ENCODE measurements around the gene HOXA1.

HOXA1 gene

GRCh38 chr7:27137640-27138315 is 42.0 kb upstream of the HOXA1 start:
- no peaks in the 10 kb centered on the region for H3K9me3 Mint-ChIP-seq (ENCODE audit: low read depth)
- no peak overlapping the region for H3K27ac Mint-ChIP-seq
- no peak overlapping the region for H3K4me3 Mint-ChIP-seq
- peaks cover 17% of the 10 kb centered on the region for H3K4me1 Mint-ChIP-seq (ENCODE audit: low read depth)
- peaks cover 41% of the 10 kb centered on the region for H3K27me3 Mint-ChIP-seq
- no peaks in the 10 kb centered on the region for H3K36me3 Mint-ChIP-seq

- no peaks in the 10 kb centered on the region for H3K9me3 Mint-ChIP-seq (ENCODE audit: low read depth)
- H3K27ac Mint-ChIP-seq, result no peak overlapping the region
- H3K27me3 Mint-ChIP-seq, result peaks cover 33% of the 10 kb centered on the region
- no peak overlapping the region for H3K4me3 Mint-ChIP-seq
- peaks cover 17% of the 10 kb centered on the region for H3K4me1 Mint-ChIP-seq (ENCODE audit: low read depth)
- no peaks in the 10 kb centered on the region for H3K36me3 Mint-ChIP-seq
Observed at GRCh38 chr7:27134392-27134791, 38.6 kb upstream of the HOXA1 start.

DNA sequence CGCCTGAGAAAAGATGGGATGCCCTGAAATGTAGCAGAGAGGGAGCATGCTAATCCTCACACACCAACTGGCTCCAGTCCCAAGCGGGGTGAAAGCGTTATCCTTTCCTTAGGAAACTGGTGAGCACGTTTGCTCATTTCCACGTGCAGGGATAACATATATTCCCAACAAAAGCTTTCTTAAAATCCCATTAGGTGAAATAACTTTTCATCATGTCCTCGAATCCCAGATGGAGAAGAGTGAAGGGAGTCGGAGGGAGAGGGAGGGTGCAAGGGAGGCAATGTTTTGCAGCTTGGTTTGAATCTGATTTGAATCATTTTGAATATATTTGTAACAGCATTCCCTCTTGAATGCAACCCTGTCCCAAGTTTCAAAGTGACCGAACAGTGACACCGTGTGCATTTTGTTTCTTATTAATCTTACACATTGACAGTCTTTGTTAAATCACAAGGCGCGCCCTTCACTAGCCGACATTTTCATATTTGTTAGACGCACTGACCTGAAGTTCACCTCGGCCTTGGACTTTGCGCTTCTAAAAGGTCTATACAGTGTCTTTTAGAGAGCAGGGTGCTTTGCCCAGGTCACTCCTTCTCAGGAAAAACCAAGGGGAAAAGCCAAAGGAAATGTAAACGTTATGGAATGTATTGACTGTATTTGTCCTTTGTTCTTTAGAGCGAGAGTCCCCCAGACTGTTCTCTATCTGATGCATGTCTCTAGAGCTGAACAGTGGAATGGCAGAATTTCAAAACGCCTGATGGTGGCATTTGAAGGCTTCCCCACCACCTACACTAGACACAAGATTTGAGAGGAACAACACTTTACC is 37.8 kb upstream of the HOXA1 start:
- H3K27ac Mint-ChIP-seq, result peak overlapping the region; percentile 6
- peaks cover 17% of the 10 kb centered on the region for H3K4me1 Mint-ChIP-seq (ENCODE audit: low read depth)
- no peak overlapping the region for H3K4me3 Mint-ChIP-seq
- H3K36me3 Mint-ChIP-seq, result no peaks in the 10 kb centered on the region
- peaks cover 32% of the 10 kb centered on the region for H3K27me3 Mint-ChIP-seq
- no peaks in the 10 kb centered on the region for H3K9me3 Mint-ChIP-seq (ENCODE audit: low read depth)

GRCh38 chr7:27132978-27133377 is 37.2 kb upstream of the HOXA1 start:
- Mint-ChIP-seq H3K4me1 (ENCODE audit: low read depth) (peaks cover 17% of the 10 kb centered on the region), H3K4me3 (no peak overlapping the region), H3K9me3 (ENCODE audit: low read depth) (no peaks in the 10 kb centered on the region), H3K27me3 (peaks cover 32% of the 10 kb centered on the region), H3K27ac (no peak overlapping the region), H3K36me3 (no peaks in the 10 kb centered on the region)

DNA sequence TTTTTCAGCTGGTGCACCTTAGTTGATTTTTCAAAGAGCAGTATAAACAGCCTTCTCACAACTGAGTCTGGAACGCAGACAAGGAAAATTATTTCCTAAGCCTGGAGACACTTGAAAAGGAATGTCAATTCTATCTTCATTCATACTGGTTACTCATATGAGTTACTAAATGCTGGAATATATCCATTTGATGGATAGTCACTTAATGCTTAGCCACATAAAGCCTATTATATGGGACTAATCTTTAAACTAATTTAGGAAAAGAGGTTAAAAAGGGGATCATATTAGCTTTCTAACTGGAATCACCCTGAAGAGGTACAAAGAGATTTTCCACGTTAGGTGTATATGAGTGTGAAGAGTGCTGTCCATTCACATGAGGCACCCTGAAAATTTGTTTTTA is 36.4 kb upstream of the HOXA1 start:
- Mint-ChIP-seq H3K9me3 (ENCODE audit: low read depth) (no peaks in the 10 kb centered on the region), H3K27me3 (peaks cover 30% of the 10 kb centered on the region)

DNA sequence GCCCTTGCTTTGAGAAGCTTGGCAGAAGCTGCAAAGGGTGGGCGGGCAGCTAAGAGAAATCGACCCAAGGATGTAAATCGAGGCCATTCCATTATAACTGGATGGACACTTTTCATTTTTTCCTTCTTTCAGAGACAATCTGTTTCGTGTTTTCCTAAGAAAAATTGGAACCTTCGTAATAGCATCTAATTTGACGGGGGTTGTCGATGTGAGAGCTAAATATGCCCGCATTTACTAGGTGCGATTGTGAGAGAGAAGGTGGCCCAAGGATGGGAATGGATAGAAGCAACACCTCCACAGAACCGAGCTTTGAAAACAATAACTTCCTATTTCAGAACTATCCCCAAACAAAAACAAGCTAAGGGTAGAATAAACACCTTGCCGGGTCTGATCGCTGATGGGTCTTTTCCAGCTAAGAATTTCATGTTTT is 35.6 kb upstream of the HOXA1 start:
- H3K4me3 Mint-ChIP-seq, result peak overlapping the region; percentile 37
- H3K36me3 Mint-ChIP-seq, result no peaks in the 10 kb centered on the region
- H3K27me3 Mint-ChIP-seq, result peaks cover 30% of the 10 kb centered on the region
- no peak overlapping the region for H3K27ac Mint-ChIP-seq
- H3K9me3 Mint-ChIP-seq (ENCODE audit: low read depth), result no peaks in the 10 kb centered on the region
- peaks cover 17% of the 10 kb centered on the region for H3K4me1 Mint-ChIP-seq (ENCODE audit: low read depth)

More for the DNA sequence above, 36.4 kb upstream of the HOXA1 start:
- H3K27ac Mint-ChIP-seq, result no peak overlapping the region
- peaks cover 17% of the 10 kb centered on the region for H3K4me1 Mint-ChIP-seq (ENCODE audit: low read depth)
- H3K36me3 Mint-ChIP-seq, result no peaks in the 10 kb centered on the region
- H3K4me3 Mint-ChIP-seq, result no peak overlapping the region

GRCh38 chr7:27130540-27131389 is 35.0 kb upstream of the HOXA1 start, which contains the start of gene HOXA4:
Gene HOXA4, minus strand, starts transcription at chr7:27130757. Its CDS starts 24 bp downstream, at chr7:27130733.
- Mint-ChIP-seq H3K27me3 (peaks cover 28% of the 10 kb centered on the region), H3K4me3 (peak within 1 kb of the TSS; percentile 37), H3K36me3 (no peaks in the 10 kb centered on the region), H3K4me1 (ENCODE audit: low read depth) (peaks cover 17% of the 10 kb centered on the region), H3K9me3 (ENCODE audit: low read depth) (no peaks in the 10 kb centered on the region), H3K27ac (peak within 1 kb of the TSS; percentile 18)

- Mint-ChIP-seq H3K27me3 (peaks cover 25% of the 10 kb centered on the region), H3K4me3 (peak overlapping the region; percentile 11), H3K27ac (no peak overlapping the region)
Observed at GRCh38 chr7:27129729-27130539, 34.1 kb upstream of the HOXA1 start.

DNA sequence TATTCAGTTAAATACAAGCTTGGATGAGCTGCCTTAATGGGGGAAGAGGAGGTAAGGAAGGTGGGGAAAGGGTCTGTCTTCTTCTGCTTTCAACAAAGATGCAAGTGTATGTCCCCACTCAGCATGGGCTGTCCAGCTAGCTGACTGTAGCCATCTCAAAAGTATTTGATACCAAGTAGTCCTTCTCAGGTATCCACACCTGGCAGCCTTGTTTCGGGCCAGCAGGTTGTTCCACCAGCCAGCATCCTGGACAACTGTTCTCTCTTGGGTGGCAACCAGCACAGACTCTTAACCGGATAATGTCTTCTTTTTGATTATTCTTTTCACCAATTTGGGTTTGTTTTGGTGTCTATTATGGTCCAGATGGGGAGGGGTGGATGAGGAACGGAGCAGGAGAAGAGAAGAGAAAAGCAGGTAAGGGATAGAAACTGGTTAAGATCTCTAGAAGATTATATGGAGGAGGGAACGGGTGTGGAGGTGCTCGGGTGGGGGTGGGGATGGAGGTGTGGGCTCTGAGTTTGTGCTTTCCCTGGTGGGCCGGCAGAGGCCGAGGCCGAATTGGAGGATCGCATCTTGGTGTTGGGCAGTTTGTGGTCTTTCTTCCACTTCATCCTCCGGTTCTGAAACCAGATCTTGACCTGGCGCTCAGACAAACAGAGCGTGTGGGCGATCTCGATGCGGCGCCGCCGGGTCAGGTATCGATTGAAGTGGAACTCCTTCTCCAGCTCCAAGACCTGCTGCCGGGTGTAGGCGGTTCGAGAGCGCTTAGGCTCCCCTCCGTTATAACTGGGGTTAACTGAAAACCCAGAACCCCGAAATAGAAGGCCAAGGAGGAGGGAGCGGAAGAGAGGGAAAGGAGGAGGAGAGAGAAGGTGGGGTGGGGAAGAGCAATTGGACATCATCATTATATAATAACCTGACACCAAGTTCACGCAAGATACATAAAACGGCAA is 33.3 kb upstream of the HOXA1 start:
- H3K4me1 Mint-ChIP-seq (ENCODE audit: low read depth), result peaks cover 3% of the 10 kb centered on the region
- H3K27me3 Mint-ChIP-seq, result peaks cover 22% of the 10 kb centered on the region
- H3K4me3 Mint-ChIP-seq, result peak overlapping the region; percentile 11
- no peaks in the 10 kb centered on the region for H3K9me3 Mint-ChIP-seq (ENCODE audit: low read depth)
- H3K36me3 Mint-ChIP-seq, result no peaks in the 10 kb centered on the region
- no peak overlapping the region for H3K27ac Mint-ChIP-seq

More at GRCh38 chr7:27129729-27130539, 34.1 kb upstream of the HOXA1 start:
- no peaks in the 10 kb centered on the region for H3K36me3 Mint-ChIP-seq
- H3K4me1 Mint-ChIP-seq (ENCODE audit: low read depth), result peaks cover 12% of the 10 kb centered on the region
- H3K9me3 Mint-ChIP-seq (ENCODE audit: low read depth), result no peaks in the 10 kb centered on the region

DNA sequence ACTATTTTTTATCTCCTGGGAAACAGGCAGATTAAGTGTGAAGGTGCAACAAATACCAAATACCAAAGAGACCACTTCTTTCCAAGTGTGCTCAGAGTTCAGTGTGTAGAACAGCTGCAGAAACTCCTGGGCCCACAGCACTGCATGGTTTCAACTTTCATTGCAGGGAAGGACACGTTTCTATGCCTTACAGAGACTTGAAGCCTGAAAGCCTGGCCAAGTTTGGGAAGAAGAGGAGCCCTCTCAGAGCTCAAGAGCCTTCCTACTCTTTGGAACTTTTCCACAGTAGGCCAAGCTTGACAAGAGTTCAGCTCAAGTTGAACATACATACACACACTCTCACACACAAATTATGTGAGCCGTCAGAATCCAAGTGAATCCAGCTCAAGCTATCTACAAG is 32.2 kb upstream of the HOXA1 start:
- Mint-ChIP-seq H3K4me1 (ENCODE audit: low read depth) (no peaks in the 10 kb centered on the region), H3K4me3 (no peak overlapping the region), H3K9me3 (ENCODE audit: low read depth) (no peaks in the 10 kb centered on the region), H3K36me3 (no peaks in the 10 kb centered on the region), H3K27ac (no peak overlapping the region), H3K27me3 (peaks cover 15% of the 10 kb centered on the region)

- Mint-ChIP-seq H3K4me3 (no peak overlapping the region), H3K4me1 (ENCODE audit: low read depth) (no peaks in the 10 kb centered on the region), H3K27me3 (peaks cover 15% of the 10 kb centered on the region), H3K9me3 (ENCODE audit: low read depth) (no peaks in the 10 kb centered on the region), H3K36me3 (no peaks in the 10 kb centered on the region), H3K27ac (no peak overlapping the region)
Observed at GRCh38 chr7:27126596-27127327, 31.0 kb upstream of the HOXA1 start.

DNA sequence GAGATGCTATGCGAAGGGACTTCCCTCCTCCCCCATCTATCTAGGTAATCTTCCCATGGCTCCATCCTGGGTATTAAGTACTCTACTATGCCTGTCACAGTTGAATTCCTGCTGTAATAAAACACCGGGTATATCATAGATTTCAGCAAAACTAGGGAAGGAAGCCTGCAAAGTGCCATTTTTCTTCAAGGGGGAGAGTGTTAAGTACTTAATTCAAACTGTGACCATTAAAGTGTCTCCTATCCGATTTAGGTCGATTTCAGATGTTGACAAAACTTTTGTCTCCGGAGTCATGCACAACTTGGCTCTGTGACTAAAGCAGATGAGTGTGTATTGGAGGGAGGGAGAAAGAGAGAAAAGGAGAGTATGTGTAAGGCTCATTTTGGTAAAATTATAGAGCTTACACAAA is 30.2 kb upstream of the HOXA1 start:
- H3K9me3 Mint-ChIP-seq (ENCODE audit: low read depth), result no peaks in the 10 kb centered on the region
- peaks cover 15% of the 10 kb centered on the region for H3K27me3 Mint-ChIP-seq
- H3K27ac Mint-ChIP-seq, result no peak overlapping the region

More for the DNA sequence above, 30.2 kb upstream of the HOXA1 start:
- Mint-ChIP-seq H3K4me3 (no peak overlapping the region), H3K36me3 (no peaks in the 10 kb centered on the region), H3K4me1 (ENCODE audit: low read depth) (no peaks in the 10 kb centered on the region)

Measured in activated naive CD8-positive, alpha-beta T cell (primary cell).